Urinary bladder (tissue), 4 donors: ENCODE results near the gene IL17RA. TPM values are rescaled to one million over a fixed set of nuclear protein-coding genes. Genes with fewer than 3 reads are reported as not detected.
"Not testable (repeated sequence)": the region's sequence is repeated elsewhere in the genome, so short reads cannot be mapped to it uniquely, and the experiment has no call there.

ENCODE experiments used
- DNase-seq: peaks from one replicate; pipeline ENCODE4 v3.0.0-alpha.2; 2015; ENCODE audit errors: extremely low spot score
- H3K27ac ChIP-seq: one replicate; pipeline ENCODE4 v1.5.1; 2013; ENCODE audit warnings: low read depth, mild to moderate bottlenecking, moderate library complexity
- H3K36me3 ChIP-seq: one replicate; pipeline ENCODE4 v1.6.1; 2013; ENCODE audit warnings: mild to moderate bottlenecking, moderate library complexity; ENCODE audit not compliant: insufficient read depth
- H3K4me1 ChIP-seq: one replicate; pipeline ENCODE4 v1.6.1; 2013; ENCODE audit warnings: mild to moderate bottlenecking, moderate library complexity; ENCODE audit not compliant: insufficient read depth
- H3K4me3 ChIP-seq: one replicate; pipeline ENCODE4 v1.5.1; 2013; ENCODE audit warnings: low read depth, low read length
- WGBS: extraction: QIAGEN DNeasy Blood & Tissue Kit; methylation state at CpG from one replicate; pipeline ENCODE4 v1.1.7; 2013; 5-methylcytosine and 5-hydroxymethylcytosine counted together
- polyA plus RNA-seq: library from polyadenylated mRNA; stranded (reverse); fragments of 200-250 nt; gene quantifications from one replicate; pipeline ENCODE4 v1.2.3, GENCODE V29; 2013
- total RNA-seq: library from RNA; depleted of rRNA; stranded (reverse); fragments of >200 nt; gene quantifications from one replicate; pipeline ENCODE4 v1.2.3, GENCODE V29; 2014
- donor health status: healthy with polysubstance abuse.
- donor health status: healthy.

The IL17RA gene, protein sequence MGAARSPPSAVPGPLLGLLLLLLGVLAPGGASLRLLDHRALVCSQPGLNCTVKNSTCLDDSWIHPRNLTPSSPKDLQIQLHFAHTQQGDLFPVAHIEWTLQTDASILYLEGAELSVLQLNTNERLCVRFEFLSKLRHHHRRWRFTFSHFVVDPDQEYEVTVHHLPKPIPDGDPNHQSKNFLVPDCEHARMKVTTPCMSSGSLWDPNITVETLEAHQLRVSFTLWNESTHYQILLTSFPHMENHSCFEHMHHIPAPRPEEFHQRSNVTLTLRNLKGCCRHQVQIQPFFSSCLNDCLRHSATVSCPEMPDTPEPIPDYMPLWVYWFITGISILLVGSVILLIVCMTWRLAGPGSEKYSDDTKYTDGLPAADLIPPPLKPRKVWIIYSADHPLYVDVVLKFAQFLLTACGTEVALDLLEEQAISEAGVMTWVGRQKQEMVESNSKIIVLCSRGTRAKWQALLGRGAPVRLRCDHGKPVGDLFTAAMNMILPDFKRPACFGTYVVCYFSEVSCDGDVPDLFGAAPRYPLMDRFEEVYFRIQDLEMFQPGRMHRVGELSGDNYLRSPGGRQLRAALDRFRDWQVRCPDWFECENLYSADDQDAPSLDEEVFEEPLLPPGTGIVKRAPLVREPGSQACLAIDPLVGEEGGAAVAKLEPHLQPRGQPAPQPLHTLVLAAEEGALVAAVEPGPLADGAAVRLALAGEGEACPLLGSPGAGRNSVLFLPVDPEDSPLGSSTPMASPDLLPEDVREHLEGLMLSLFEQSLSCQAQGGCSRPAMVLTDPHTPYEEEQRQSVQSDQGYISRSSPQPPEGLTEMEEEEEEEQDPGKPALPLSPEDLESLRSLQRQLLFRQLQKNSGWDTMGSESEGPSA
- total RNA-seq: 5.1 TPM
- 9.1 TPM for polyA plus RNA-seq

- H3K4me3 ChIP-seq: peak within 1 kb of the TSS; percentile 98
- DNase-seq: peak; percentile 66
- H3K4me1 ChIP-seq: no peaks in the 10 kb centered on the region
- 2% methylated on average over 68 of the region's 68 CpGs for WGBS
- H3K36me3 ChIP-seq: no peaks in the 10 kb centered on the region
- H3K27ac ChIP-seq: peak within 1 kb of the TSS; percentile 91
These were observed at the start of gene IL17RA for GRCh38 chr22:17084554-17085276. TSS of gene IL17RA (plus strand) at chr22:17085000. CDS start at chr22:17085092, 92 bp downstream.

DNA sequence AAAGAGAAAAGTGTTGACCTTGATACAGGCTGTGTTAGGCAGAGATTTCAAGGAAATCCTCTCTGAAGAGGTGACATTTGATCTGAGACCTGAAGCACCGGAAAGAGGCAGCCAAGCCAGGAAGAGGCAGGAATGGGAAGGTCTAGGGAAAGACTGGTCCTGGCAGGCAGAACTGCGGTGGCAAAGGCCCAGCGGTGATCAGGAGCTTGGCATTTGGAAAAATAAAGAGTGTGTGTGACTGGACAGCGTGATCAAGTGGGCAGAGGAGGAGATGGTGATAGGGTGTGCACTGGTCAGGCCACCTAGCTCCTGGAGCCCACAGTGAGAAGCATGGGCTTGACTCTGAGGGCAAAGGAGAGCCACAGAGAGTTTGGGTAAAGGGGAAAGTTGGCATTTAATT is 49.6 kb upstream of the IL17RA start:
- Histone ChIP-seq H3K27ac (no peak overlapping the region), H3K36me3 (no peaks in the 10 kb centered on the region), H3K4me3 (no peak overlapping the region), H3K4me1 (no peaks in the 10 kb centered on the region)
- DNase-seq: no peak
- WGBS: 53% methylated on average over 4 of the region's 4 CpGs

- H3K4me3 ChIP-seq, H3K4me1 ChIP-seq, H3K36me3 ChIP-seq, DNase-seq, H3K27ac ChIP-seq: not testable (repeated sequence)
- 15% methylated on average over 56 of the region's 56 CpGs for WGBS
These were observed 48.6 kb upstream of the IL17RA start for GRCh38 chr22:17035976-17036841.

- H3K27ac ChIP-seq, H3K36me3 ChIP-seq, H3K4me3 ChIP-seq, H3K4me1 ChIP-seq, DNase-seq: not testable (repeated sequence)
- 25% methylated on average over 37 of the region's 56 CpGs for WGBS
These were observed 47.7 kb upstream of the IL17RA start for GRCh38 chr22:17036842-17037711.

- Histone ChIP-seq H3K4me1 (no peaks in the 10 kb centered on the region), H3K4me3 (no peak overlapping the region), H3K36me3 (no peaks in the 10 kb centered on the region), H3K27ac (no peak overlapping the region)
- DNase-seq: no peak
These were observed 41.3 kb upstream of the IL17RA start for GRCh38 chr22:17043521-17043920.

DNA sequence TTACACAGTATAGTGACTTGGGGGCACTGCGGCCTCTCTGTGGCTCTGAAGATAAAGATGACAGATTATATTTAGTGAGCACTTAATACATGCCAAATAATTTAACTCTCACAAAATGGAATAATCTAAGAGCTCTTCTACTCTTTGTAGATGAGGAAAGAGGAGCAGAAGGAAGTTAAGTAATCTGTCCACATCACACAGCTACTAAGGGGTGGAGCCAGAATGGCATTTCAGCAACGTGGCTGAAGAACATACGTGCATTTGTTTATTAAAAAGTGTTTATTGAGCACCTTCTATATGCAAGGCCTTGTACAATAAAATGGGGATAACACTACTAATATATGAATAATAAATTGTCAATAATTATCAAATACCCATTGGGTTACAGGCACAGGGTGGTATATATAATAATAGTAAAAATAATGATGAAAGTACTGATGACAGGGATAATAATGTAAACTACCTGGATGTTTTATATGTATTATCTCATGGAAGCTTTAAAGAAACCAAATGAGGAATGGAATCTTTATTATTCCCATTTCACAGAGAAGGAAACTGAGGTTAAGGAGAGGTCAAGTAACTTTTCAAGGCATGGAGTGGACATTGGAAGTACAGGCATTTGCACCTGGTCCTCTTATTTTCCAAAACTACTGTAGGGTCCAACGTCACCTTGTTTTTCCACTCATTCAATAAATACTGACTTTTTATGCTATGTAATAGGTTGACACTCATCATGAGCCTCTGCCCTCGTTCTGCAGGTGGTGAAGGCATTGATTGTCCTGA is 38.0 kb upstream of the IL17RA start:
- Histone ChIP-seq H3K4me1 (no peaks in the 10 kb centered on the region), H3K4me3 (no peak overlapping the region), H3K27ac (no peak overlapping the region), H3K36me3 (no peaks in the 10 kb centered on the region)
- WGBS: 58% methylated on average over 5 of the region's 5 CpGs
- DNase-seq: no peak

GRCh38 chr22:17047656-17048055 is 37.1 kb upstream of the IL17RA start:
- DNase-seq: no peak
- no peak overlapping the region for H3K4me3 ChIP-seq
- WGBS: 84% methylated on average over 1 of the region's 1 CpG

GRCh38 chr22:17056058-17056457 is 28.7 kb upstream of the IL17RA start:
- Histone ChIP-seq H3K27ac (no peak overlapping the region), H3K4me1 (no peaks in the 10 kb centered on the region)
- WGBS: 81% methylated on average over 5 of the region's 5 CpGs

More at GRCh38 chr22:17047656-17048055, 37.1 kb upstream of the IL17RA start:
- H3K27ac ChIP-seq: no peak overlapping the region
- H3K4me1 ChIP-seq: no peaks in the 10 kb centered on the region
- H3K36me3 ChIP-seq: no peaks in the 10 kb centered on the region

DNA sequence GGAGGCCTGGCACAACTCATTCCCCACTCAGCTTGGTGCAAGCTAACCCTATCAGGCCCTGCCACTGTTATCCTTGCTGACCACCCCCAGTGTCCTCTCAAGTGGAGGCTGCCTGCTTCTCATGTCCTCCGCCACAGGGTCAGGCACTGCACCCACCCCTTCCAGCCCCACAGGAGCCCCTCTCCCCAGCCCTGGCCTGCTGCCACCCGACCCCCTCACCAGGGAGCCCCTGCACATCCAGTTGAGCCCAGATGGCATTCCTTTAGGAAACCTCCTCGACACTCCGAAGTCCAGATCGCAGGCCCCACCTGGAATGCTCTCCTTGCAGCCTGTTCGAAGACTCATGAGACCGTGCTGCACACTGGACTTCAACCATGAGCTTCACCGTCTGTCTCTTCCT is 28.0 kb upstream of the IL17RA start:
- DNase-seq: no peak
- 73% methylated on average over 8 of the region's 8 CpGs for WGBS
- Histone ChIP-seq H3K27ac (no peak overlapping the region), H3K4me1 (no peaks in the 10 kb centered on the region), H3K36me3 (no peaks in the 10 kb centered on the region), H3K4me3 (no peak overlapping the region)

More at GRCh38 chr22:17056058-17056457, 28.7 kb upstream of the IL17RA start:
- no peak overlapping the region for H3K4me3 ChIP-seq
- no peaks in the 10 kb centered on the region for H3K36me3 ChIP-seq
- DNase-seq: no peak

DNA sequence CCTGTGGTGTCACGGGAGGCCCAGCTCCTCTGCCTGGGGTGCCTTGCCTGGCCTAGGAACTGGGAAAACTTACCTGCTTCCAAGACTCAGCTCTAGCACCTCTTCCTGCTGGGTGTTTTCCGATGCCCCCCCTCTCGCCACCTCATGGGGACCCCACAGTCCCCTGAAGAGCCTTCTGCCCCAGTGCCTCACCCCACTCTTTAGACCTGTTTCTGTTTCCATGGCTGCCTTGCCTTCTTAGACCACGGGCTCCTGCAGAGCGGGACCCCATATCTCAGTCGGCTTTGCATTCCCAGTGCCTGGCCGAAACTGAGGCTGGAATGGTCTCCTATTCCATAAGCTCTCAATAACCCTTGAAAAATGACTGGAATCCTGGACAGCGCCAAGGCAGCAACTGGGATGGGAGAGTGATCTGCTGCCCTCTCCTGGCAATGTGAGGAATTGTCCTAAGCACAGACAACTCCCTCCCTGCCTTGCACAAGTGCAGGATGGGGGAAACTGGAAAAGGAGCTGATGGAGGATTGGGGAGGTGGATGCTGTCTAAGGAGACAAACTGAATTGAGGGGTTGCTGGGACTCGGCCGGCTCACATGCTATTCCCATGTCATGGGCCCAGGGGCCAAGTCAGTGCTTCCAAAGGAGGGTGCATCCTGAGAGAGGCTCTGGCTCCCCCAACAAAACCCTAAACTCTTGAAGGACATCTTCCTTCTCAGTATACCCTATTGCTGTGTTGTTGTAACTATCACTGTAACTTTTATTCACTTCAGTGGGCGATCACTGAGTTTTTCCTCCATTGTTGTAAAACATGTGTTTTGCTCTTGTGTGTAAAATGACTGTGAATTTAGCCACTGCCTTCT is 26.6 kb upstream of the IL17RA start:
- 26% methylated on average over 11 of the region's 11 CpGs for WGBS
- Histone ChIP-seq H3K4me1 (no peaks in the 10 kb centered on the region), H3K4me3 (no peak overlapping the region), H3K27ac (no peak overlapping the region), H3K36me3 (no peaks in the 10 kb centered on the region)
- peak; percentile 7 for DNase-seq

- no peaks in the 10 kb centered on the region for H3K36me3 ChIP-seq
- no peak overlapping the region for H3K4me3 ChIP-seq
- no peaks in the 10 kb centered on the region for H3K4me1 ChIP-seq
- no peak for DNase-seq
- 35% methylated on average over 3 of the region's 3 CpGs for WGBS
- H3K27ac ChIP-seq: no peak overlapping the region
These were observed 24.7 kb upstream of the IL17RA start for GRCh38 chr22:17060126-17060525.
